GM21528 (cell line): ENCODE measurements around the gene PAPPA2.
"Not testable (repeated sequence)": the region's sequence is repeated elsewhere in the genome, so short reads cannot be mapped to it uniquely, and the experiment has no call there.

ENCODE experiments used
- ATAC-seq: cut with Tn5 transposase; IDR thresholded peaks from one replicate; pipeline ENCODE4 v1.9.1; 2021; ENCODE audit warnings: mild to moderate bottlenecking, moderate library complexity; ENCODE audit not compliant: unreplicated experiment, low FRiP score

The PAPPA2 gene

GRCh38 chr1:176742322-176742721 is 279.3 kb downstream of the PAPPA2 start:
- ATAC-seq, result no peak

- ATAC-seq, result no peak
Measured at GRCh38 chr1:176744142-176744541, 281.2 kb downstream of the PAPPA2 start.

GRCh38 chr1:176745945-176746344 is 283.0 kb downstream of the PAPPA2 start:
- no peak for ATAC-seq

GRCh38 chr1:176752505-176752904 is 289.5 kb downstream of the PAPPA2 start:
- no peak for ATAC-seq

- ATAC-seq, result no peak
Measured at GRCh38 chr1:176754676-176755075, 291.7 kb downstream of the PAPPA2 start.

GRCh38 chr1:176756817-176757216 is 293.8 kb downstream of the PAPPA2 start:
- ATAC-seq, result not testable (repeated sequence)

- no peak for ATAC-seq
Measured at GRCh38 chr1:176765608-176766007, 302.6 kb downstream of the PAPPA2 start.

- ATAC-seq, result no peak
Measured at GRCh38 chr1:176766779-176767178, 303.8 kb downstream of the PAPPA2 start.

GRCh38 chr1:176767714-176768136 is 304.8 kb downstream of the PAPPA2 start:
- ATAC-seq, result no peak

GRCh38 chr1:176768532-176768931 is 305.6 kb downstream of the PAPPA2 start:
- ATAC-seq, result no peak

- ATAC-seq, result no peak
Measured at GRCh38 chr1:176770066-176770465, 307.1 kb downstream of the PAPPA2 start.

- ATAC-seq, result no peak
Measured at GRCh38 chr1:176773038-176773437, 310.1 kb downstream of the PAPPA2 start.

- ATAC-seq, result no peak
Measured at GRCh38 chr1:176774224-176774623, 311.2 kb downstream of the PAPPA2 start.

GRCh38 chr1:176775378-176775777 is 312.4 kb downstream of the PAPPA2 start:
- ATAC-seq, result no peak

GRCh38 chr1:176775996-176776395 is 313.0 kb downstream of the PAPPA2 start:
- no peak for ATAC-seq

- ATAC-seq, result no peak
Measured at GRCh38 chr1:176778056-176778455, 315.1 kb downstream of the PAPPA2 start.

GRCh38 chr1:176779992-176780328 is 317.0 kb downstream of the PAPPA2 start:
- no peak for ATAC-seq

GRCh38 chr1:176783309-176783708 is 320.3 kb downstream of the PAPPA2 start:
- ATAC-seq, result no peak

- ATAC-seq, result no peak
Measured at GRCh38 chr1:176785056-176785455, 322.1 kb downstream of the PAPPA2 start.

GRCh38 chr1:176785791-176786190 is 322.8 kb downstream of the PAPPA2 start:
- ATAC-seq, result no peak

- ATAC-seq, result no peak
Measured at GRCh38 chr1:176786274-176786673, 323.3 kb downstream of the PAPPA2 start.

- no peak for ATAC-seq
Measured at GRCh38 chr1:176789571-176790090, 326.7 kb downstream of the PAPPA2 start.

GRCh38 chr1:176790786-176791185 is 327.8 kb downstream of the PAPPA2 start:
- no peak for ATAC-seq
